SU-DHL-6 (cell line): ENCODE measurements around the gene ANO10.

Experiments used
- H2AFZ ChIP-seq: fragments of 200-600 bp; sonication (generic); 2 replicates; pipeline ENCODE4 v1.6.1; 2014; ENCODE audit warnings: low read depth, mild to moderate bottlenecking, moderate library complexity, mixed read lengths, antibody characterized with exemption, low read length; ENCODE audit not compliant: severe bottlenecking
- H3F3A ChIP-seq: fragments of 200-600 bp; shearing (Covaris generic); 2 replicates; pipeline ENCODE4 v1.6.0; 2016; ENCODE audit warnings: antibody characterized with exemption, mild to moderate bottlenecking; ENCODE audit not compliant: insufficient read depth
- H3K27ac ChIP-seq: fragments of 200-600 bp; sonication (generic); 2 replicates; pipeline ENCODE4 v1.5.1; 2016; ENCODE audit warnings: low read depth, mild to moderate bottlenecking, low read length, moderate library complexity, mixed read lengths
- H3K27me3 ChIP-seq: fragments of 200-600 bp; sonication (generic), shearing (Covaris generic); 2 replicates; pipeline ENCODE4 v1.6.0; 2014; ENCODE audit warnings: mild to moderate bottlenecking, low read length
- H3K36me3 ChIP-seq: fragments of 200-600 bp; sonication (generic); 2 replicates; pipeline ENCODE4 v1.6.1; 2014; ENCODE audit warnings: mild to moderate bottlenecking, low read length, mixed read lengths
- H3K4me2 ChIP-seq: fragments of 300-600, 200-600 bp; shearing (Covaris generic), sonication (generic); 2 replicates; pipeline ENCODE4 v1.6.0; 2014; ENCODE audit warnings: low read length, low read depth, mild to moderate bottlenecking; ENCODE audit not compliant: poor library complexity, severe bottlenecking
- H3K4me3 ChIP-seq: fragments of 200-600 bp; sonication (generic); 2 replicates; pipeline ENCODE4 v1.5.1; 2014; ENCODE audit warnings: antibody characterized with exemption, low read length, mild to moderate bottlenecking, mixed read lengths; ENCODE audit not compliant: insufficient read depth, poor library complexity, severe bottlenecking
- H3K79me2 ChIP-seq: fragments of 200-600 bp; sonication (generic); 2 replicates; pipeline ENCODE4 v1.6.1; 2014; ENCODE audit warnings: mild to moderate bottlenecking, low read length, moderate library complexity; ENCODE audit not compliant: insufficient read depth
- H3K9ac ChIP-seq: fragments of 200-600 bp; sonication (generic); 2 replicates; pipeline ENCODE4 v1.7.0; 2014; ENCODE audit warnings: mild to moderate bottlenecking, low read length
- H3K9me2 ChIP-seq: fragments of 200-600 bp; sonication (generic); replicated peaks from 2 replicates; pipeline ENCODE4 v1.6.1; 2014; ENCODE audit warnings: low read length; ENCODE audit not compliant: insufficient read depth
- H3K9me3 ChIP-seq: fragments of 200-600 bp; sonication (generic); 2 replicates; pipeline ENCODE4 v1.6.1; 2014; ENCODE audit warnings: low read length, mixed read lengths; ENCODE audit not compliant: insufficient read depth
- H4K20me1 ChIP-seq: fragments of 200-600 bp; sonication (generic); 2 replicates; pipeline ENCODE4 v1.6.1; 2014; ENCODE audit warnings: low read depth, mild to moderate bottlenecking, antibody characterized with exemption, low read length, moderate library complexity, mixed read lengths
- EZH2phosphoT487 ChIP-seq: fragments of 200-600 bp; sonication (generic), shearing (Covaris generic); conservative IDR thresholded peaks from 2 replicates; pipeline ENCODE4 v1.6.1; 2018; ENCODE audit warnings: mild to moderate bottlenecking, antibody characterized with exemption, low read length, moderate library complexity, mixed read lengths
- TF ChIP-seq, protein P1 (sequence below): fragments of 200-600 bp; sonication (generic); IDR thresholded peaks from one replicate; pipeline ENCODE4 v1.5.1; 2017; ENCODE audit warnings: antibody characterized with exemption, mild to moderate bottlenecking, low read length, moderate library complexity; ENCODE audit not compliant: insufficient read depth, poor library complexity, severe bottlenecking

The ANO10 gene

DNA sequence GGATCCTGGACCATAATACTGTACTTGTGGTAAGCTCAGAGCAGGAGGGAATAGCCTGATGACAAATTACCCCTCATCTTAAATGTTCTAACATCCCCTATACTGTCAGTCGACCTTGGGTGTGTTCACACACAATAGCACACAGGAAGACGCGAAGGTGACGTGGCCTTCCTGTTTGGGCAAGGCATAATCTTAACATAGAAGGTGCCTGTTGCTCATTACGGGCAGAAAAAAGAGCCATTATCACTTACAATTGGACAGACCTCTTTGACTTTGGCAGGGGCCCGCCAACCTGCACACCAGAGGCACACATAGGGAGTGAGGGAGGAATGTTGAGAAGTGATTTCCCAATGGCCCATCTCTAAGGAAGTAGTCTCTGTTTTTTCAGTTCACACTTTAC, 144.2 kb downstream of the ANO10 start:
- Histone ChIP-seq H3K36me3 (no peaks in the 10 kb centered on the region), H2AFZ (no peak overlapping the region), H3K4me2 (no peak overlapping the region), H3K27me3 (no peaks in the 10 kb centered on the region), H3K27ac (no peak overlapping the region), H3K4me3 (no peak overlapping the region), H3K79me2 (no peaks in the 10 kb centered on the region), H3K9me2 (no peaks in the 10 kb centered on the region), H4K20me1 (no peaks in the 10 kb centered on the region), H3F3A (no peaks in the 10 kb centered on the region), H3K9me3 (no peaks in the 10 kb centered on the region), H3K9ac (no peak overlapping the region)
- TF ChIP-seq EZH2phosphoT487: no peak
- TF ChIP-seq, protein P1, sequence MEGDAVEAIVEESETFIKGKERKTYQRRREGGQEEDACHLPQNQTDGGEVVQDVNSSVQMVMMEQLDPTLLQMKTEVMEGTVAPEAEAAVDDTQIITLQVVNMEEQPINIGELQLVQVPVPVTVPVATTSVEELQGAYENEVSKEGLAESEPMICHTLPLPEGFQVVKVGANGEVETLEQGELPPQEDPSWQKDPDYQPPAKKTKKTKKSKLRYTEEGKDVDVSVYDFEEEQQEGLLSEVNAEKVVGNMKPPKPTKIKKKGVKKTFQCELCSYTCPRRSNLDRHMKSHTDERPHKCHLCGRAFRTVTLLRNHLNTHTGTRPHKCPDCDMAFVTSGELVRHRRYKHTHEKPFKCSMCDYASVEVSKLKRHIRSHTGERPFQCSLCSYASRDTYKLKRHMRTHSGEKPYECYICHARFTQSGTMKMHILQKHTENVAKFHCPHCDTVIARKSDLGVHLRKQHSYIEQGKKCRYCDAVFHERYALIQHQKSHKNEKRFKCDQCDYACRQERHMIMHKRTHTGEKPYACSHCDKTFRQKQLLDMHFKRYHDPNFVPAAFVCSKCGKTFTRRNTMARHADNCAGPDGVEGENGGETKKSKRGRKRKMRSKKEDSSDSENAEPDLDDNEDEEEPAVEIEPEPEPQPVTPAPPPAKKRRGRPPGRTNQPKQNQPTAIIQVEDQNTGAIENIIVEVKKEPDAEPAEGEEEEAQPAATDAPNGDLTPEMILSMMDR: no peak

DNA sequence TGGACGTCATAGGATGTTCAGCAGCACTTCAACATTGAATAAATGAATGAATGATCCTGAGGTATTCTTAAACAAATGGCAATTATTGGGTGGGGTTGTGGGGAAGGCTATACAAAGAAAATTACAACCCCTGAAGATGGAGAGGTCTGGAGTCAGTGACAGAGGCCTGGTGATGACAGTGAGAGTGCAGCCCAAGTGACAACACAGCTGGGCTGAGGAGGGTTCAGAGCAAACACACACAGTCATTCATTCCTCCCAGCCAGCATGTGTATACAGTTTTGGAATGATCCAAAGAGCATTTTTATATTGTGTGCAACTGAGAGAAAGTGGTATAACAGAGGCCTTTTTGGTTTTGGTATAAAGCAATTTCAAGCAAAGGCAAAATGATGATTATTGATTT, 148.1 kb downstream of the ANO10 start:
- H3K27me3 ChIP-seq: no peaks in the 10 kb centered on the region
- no peaks in the 10 kb centered on the region for H3K79me2 ChIP-seq
- TF ChIP-seq, protein P1: no peak
- no peak for TF ChIP-seq EZH2phosphoT487
- H3K9ac ChIP-seq: no peak overlapping the region
- no peak overlapping the region for H3K4me2 ChIP-seq
- H3K36me3 ChIP-seq: no peaks in the 10 kb centered on the region
- no peaks in the 10 kb centered on the region for H4K20me1 ChIP-seq
- no peak overlapping the region for H3K4me3 ChIP-seq
- no peaks in the 10 kb centered on the region for H3K9me3 ChIP-seq
- H3K27ac ChIP-seq: no peak overlapping the region
- no peak overlapping the region for H2AFZ ChIP-seq
- no peaks in the 10 kb centered on the region for H3F3A ChIP-seq
- no peaks in the 10 kb centered on the region for H3K9me2 ChIP-seq

DNA sequence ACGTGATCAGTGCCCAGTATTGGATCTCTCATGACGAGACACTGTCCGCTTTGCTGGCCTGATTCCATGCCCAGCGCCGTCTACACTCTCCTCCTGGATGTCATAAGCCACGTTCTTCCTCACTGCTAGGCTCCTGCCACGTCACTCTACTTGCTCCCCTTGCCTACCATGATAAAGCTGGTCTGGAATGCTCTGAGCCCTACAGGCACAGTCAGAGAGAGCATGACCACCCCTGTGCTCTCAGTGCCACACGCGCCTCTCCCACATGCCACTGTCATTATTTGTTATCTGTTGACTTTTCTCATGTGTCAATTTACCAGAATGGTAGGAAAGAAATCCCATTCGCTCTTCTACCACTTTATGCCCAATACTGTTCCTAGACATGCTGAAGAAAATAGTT, 148.6 kb downstream of the ANO10 start:
- no peak overlapping the region for H3K4me2 ChIP-seq
- H3K27ac ChIP-seq: no peak overlapping the region
- H3K9ac ChIP-seq: no peak overlapping the region
- H3K27me3 ChIP-seq: no peaks in the 10 kb centered on the region
- no peak for TF ChIP-seq EZH2phosphoT487
- TF ChIP-seq, protein P1: no peak
- H3K79me2 ChIP-seq: no peaks in the 10 kb centered on the region
- no peaks in the 10 kb centered on the region for H3F3A ChIP-seq
- H2AFZ ChIP-seq: no peak overlapping the region
- H4K20me1 ChIP-seq: no peaks in the 10 kb centered on the region
- no peak overlapping the region for H3K4me3 ChIP-seq
- no peaks in the 10 kb centered on the region for H3K36me3 ChIP-seq
- no peaks in the 10 kb centered on the region for H3K9me2 ChIP-seq
- H3K9me3 ChIP-seq: no peaks in the 10 kb centered on the region
